K562 (cell line): Measurements from ENCODE around the gene PLD6. TPM values are rescaled to one million over a fixed set of nuclear protein-coding genes. Genes with fewer than 3 reads are reported as not detected.

Source experiments
- ATAC-seq: fragments of 200-7000 bp; cut with Tn5 transposase; 3 replicates; pipeline ENCODE4 v1.9.1; 2020; ENCODE audit warnings: moderate library complexity
- BruUV-seq: library from RNA; stranded (reverse); fragments of 400-500 nt; replicated peaks from 2 replicates; lab custom pipeline; 2021; lab: Mats Ljungman, UMichigan
- CTCF ChIA-PET: fragments of 300-600 bp; formaldehyde crosslinking; extraction: SDS; loops from one replicate; lab custom pipeline; 2021; ENCODE audit warnings: low intra/inter-chr PET ratio; lab: Yijun Ruan, JAX
- POLR2A ChIA-PET: fragments of 300-600, 350-650 bp; sonication (Branson Sonifier 250); formaldehyde crosslinking; extraction: SDS; loops from one replicate; lab custom pipeline; 2021; ENCODE audit warnings: antibody characterized with exemption, inconsistent platforms; lab: Yijun Ruan, JAX
- DNase-seq, 4 experiments: peaks; one replicate each; pipeline versions ENCODE4 v3.0.0 to v3.0.0-alpha.2; 2011 to 2018; ENCODE audit warnings: low spot score in 3 of 4, mixed read lengths in 3 of 4; ENCODE audit errors: extremely low read depth in 1 of 4
- FAIRE-seq: peaks from 2 replicates; lab custom pipeline; 2011; peaks lifted over from hg19 to GRCh38; lab: Jason Lieb, UNC
- H2AFZ ChIP-seq: 2 replicates; pipeline ENCODE4 v1.6.0; 2011; ENCODE audit warnings: low read depth, low read length, control low read depth, inconsistent platforms
- H3K27ac ChIP-seq: fragments of 200-600 bp; 3 replicates; pipeline ENCODE4 v1.8.0; 2011; ENCODE audit warnings: low read depth, mild to moderate bottlenecking, control low read depth, inconsistent platforms, low read length, moderate library complexity, mixed read lengths; ENCODE audit errors: extremely low read depth
- H3K27me3 ChIP-seq, 2 experiments: fragments of 300-600 bp in 1 of 2; 2 replicates in 1 of 2; 3 replicates in 1 of 2; pipeline versions ENCODE4 v1.6.0 to v1.8.0; 2011; ENCODE audit warnings: inconsistent platforms in 2 of 2, low read length in 2 of 2, mild to moderate bottlenecking in 1 of 2, mixed read lengths in 1 of 2, moderate library complexity in 1 of 2; ENCODE audit not compliant: control insufficient read depth in 2 of 2, insufficient read depth in 2 of 2
- H3K36me3 ChIP-seq: fragments of 300-600 bp; 3 replicates; pipeline ENCODE4 v1.8.0; 2011; ENCODE audit warnings: mild to moderate bottlenecking, low read length, inconsistent platforms; ENCODE audit not compliant: control insufficient read depth, insufficient read depth
- H3K4me1 ChIP-seq, 2 experiments: fragments of 200-600 bp in 1 of 2; replicated peaks in 1 of 2; 2 replicates in 1 of 2; 3 replicates in 1 of 2; pipeline versions ENCODE4 v1.5.1 to v1.8.0; 2011; ENCODE audit warnings: inconsistent platforms in 2 of 2, low read length in 2 of 2, mild to moderate bottlenecking in 1 of 2, mixed read lengths in 1 of 2, moderate library complexity in 1 of 2; ENCODE audit not compliant: control insufficient read depth in 2 of 2, insufficient read depth in 2 of 2
- H3K4me2 ChIP-seq: 2 replicates; pipeline ENCODE4 v1.6.1; 2011; ENCODE audit warnings: low read length, control low read depth, inconsistent platforms, mixed read lengths; ENCODE audit not compliant: insufficient read depth
- H3K4me3 ChIP-seq: fragments of 200-600 bp; sonication (generic), shearing (Covaris generic); 2 replicates; pipeline ENCODE4 v1.5.1; 2016; ENCODE audit warnings: control low read depth, inconsistent platforms
- H3K79me2 ChIP-seq: fragments of 200-600 bp; 3 replicates; pipeline ENCODE4 v1.8.0; 2011; ENCODE audit warnings: low read length, inconsistent platforms; ENCODE audit not compliant: control insufficient read depth, insufficient read depth
- H3K9ac ChIP-seq, 2 experiments: 2 replicates each; pipeline versions ENCODE4 v1.6.0 to v1.6.1; 2011; ENCODE audit warnings: low read depth in 2 of 2, low read length in 2 of 2, control low read depth in 1 of 2, inconsistent platforms in 1 of 2, mild to moderate bottlenecking in 1 of 2, mixed read lengths in 1 of 2; ENCODE audit not compliant: insufficient read depth in 1 of 2
- H3K9me1 ChIP-seq: one replicate; pipeline ENCODE4 v1.6.0; 2011; ENCODE audit warnings: inconsistent platforms, mild to moderate bottlenecking, low read length, moderate library complexity; ENCODE audit not compliant: control insufficient read depth, insufficient read depth
- H3K9me3 ChIP-seq: replicated peaks from 2 replicates; pipeline ENCODE4 v1.5.1; 2011; ENCODE audit warnings: low read depth, low read length, inconsistent platforms; ENCODE audit not compliant: control insufficient read depth, insufficient read depth
- H4K20me1 ChIP-seq: replicated peaks from 2 replicates; pipeline ENCODE4 v1.6.1; 2011; ENCODE audit warnings: low read length, inconsistent platforms, mixed read lengths; ENCODE audit not compliant: control insufficient read depth, insufficient read depth
- CHD2 ChIP-seq: IDR thresholded peaks from 2 replicates; pipeline ENCODE4 v1.6.1; 2011; ENCODE audit warnings: low read depth, low read length
- EHMT2 ChIP-seq: fragments of 450-650 bp; IDR thresholded peaks from 2 replicates; pipeline ENCODE4 v1.6.1; 2018; ENCODE audit warnings: antibody characterized with exemption
- HMBOX1 ChIP-seq: sonication (generic); IDR thresholded peaks from 2 replicates; pipeline ENCODE4 v1.6.1; 2016
- MXI1 ChIP-seq: IDR thresholded peaks from 2 replicates; pipeline ENCODE4 v1.6.1; 2011; ENCODE audit warnings: low read depth, mild to moderate bottlenecking, improper control_type of control experiment, low read length
- RB1 ChIP-seq: fragments of 450-650 bp; IDR thresholded peaks from 2 replicates; pipeline ENCODE4 v1.6.1; 2017; ENCODE audit warnings: low read depth, mild to moderate bottlenecking
- RBM34 ChIP-seq: fragments of 200-400 bp; formaldehyde crosslinking; IDR thresholded peaks from 2 replicates; pipeline ENCODE4 v1.6.1; 2018; ENCODE audit warnings: low read length, borderline replicate concordance; ENCODE audit not compliant: insufficient read depth
- SMAD4 ChIP-seq: fragments of 250-450 bp; sonication (Bioruptor Pico); conservative IDR thresholded peaks from 2 replicates; pipeline ENCODE4 v1.8.0; 2021; ENCODE audit warnings: inconsistent platforms, mild to moderate bottlenecking, moderate library complexity
- STAT5A ChIP-seq: IDR thresholded peaks from 2 replicates; pipeline ENCODE4 v1.6.1; 2012; ENCODE audit warnings: low read length, inconsistent platforms, borderline replicate concordance
- TAF9B ChIP-seq: fragments of 450-650 bp; IDR thresholded peaks from 2 replicates; pipeline ENCODE4 v1.6.1; 2018; ENCODE audit warnings: mild to moderate bottlenecking; ENCODE audit not compliant: partially characterized antibody
- ZNF23 ChIP-seq: fragments of 250-450 bp; sonication (Bioruptor Pico); IDR thresholded peaks from 2 replicates; pipeline ENCODE4 v1.4.0; 2020; ENCODE audit warnings: mild to moderate bottlenecking
- ZNF507 ChIP-seq: conservative IDR thresholded peaks from 2 replicates; pipeline ENCODE4 v1.6.1; 2017; ENCODE audit warnings: missing genetic modification characterization, missing compliant biosample characterization
- ZNF717 ChIP-seq: fragments of 250-450 bp; sonication (Bioruptor Pico); IDR thresholded peaks from 2 replicates; pipeline ENCODE4 v1.5.0; 2021
- whole genome bisulfite sequencing: fragments of 100-300 bp; shearing (Covaris generic); methylation state at CpG from one replicate; pipeline ENCODE4 v1.1.6; 2016; ENCODE audit warnings: low coverage, mixed read lengths; ENCODE audit not compliant: insufficient coverage; ENCODE audit errors: missing lambda C conversion rate; 5-methylcytosine and 5-hydroxymethylcytosine counted together
- in situ Hi-C: fragments of 300-500 bp; cut with MboI; formaldehyde crosslinking; loops from 4 replicates; pipeline ENCODE4 v1.15.0; 2018; ENCODE audit warnings: inconsistent platforms, mixed read lengths
- intact Hi-C: fragments of 100-400 bp; cut with micrococcal nuclease; formaldehyde crosslinking; loops from 2 replicates; pipeline ENCODE4 v1.14.2; 2022
- polyA plus RNA-seq, 8 experiments: library from polyadenylated mRNA; depleted of rRNA in 4 of 8; stranded (reverse) in 5 of 8; unstranded in 3 of 8; fragments of >200 nt; fragmentation: Nextera tagmentation in 2 of 8; fragmentation: Illumina TruSeq in 1 of 8; extraction: Ambion mirVana in 2 of 8; extraction: Trizol in 1 of 8; gene quantifications; 2 replicates each; pipeline versions ENCODE4 v1.2.1 to v1.2.3, GENCODE V29; 2011 to 2014; ENCODE audit warnings: inconsistent platforms in 1 of 8, missing spikeins in 1 of 8
- total RNA-seq, 7 experiments: library from RNA; depleted of rRNA in 6 of 7; stranded (reverse); fragments of >200 nt in 6 of 7; fragmentation: Illumina TruSeq in 2 of 7; extraction: Trizol in 2 of 7; gene quantifications; 2 replicates each; pipeline versions ENCODE4 v1.2.1 to v1.2.3, GENCODE V29; 2011 to 2021; ENCODE audit warnings: low replicate concordance in 1 of 7
- TF ChIP-seq, protein P1 (sequence below): fragments of 450-650 bp; IDR thresholded peaks from one replicate; pipeline ENCODE4 v1.6.1; 2018; ENCODE audit warnings: mild to moderate bottlenecking, moderate library complexity; ENCODE audit not compliant: partially characterized antibody
- TF ChIP-seq, protein P2 (sequence below), 2 experiments: fragments of 450-650 bp; IDR thresholded peaks; 2 replicates each; pipeline ENCODE4 v1.6.1; 2016; ENCODE audit warnings: mild to moderate bottlenecking in 2 of 2, borderline replicate concordance in 1 of 2, low read depth in 1 of 2, moderate library complexity in 1 of 2

PLD6 gene
- total and polyA plus RNA-seq, 9 of the 15 experiments (the other 6 are each of a cell fraction or from before 2014, with no cell fraction given) = 3.6 to 15.6 (median 10.0) TPM

- intact Hi-C loops (no loop called here), in situ Hi-C loops (no loop called here)
- Histone ChIP-seq H3K9ac (no peak overlapping the region; a peak in 1 of 4 replicates), H3K9me3 (no peaks in the 10 kb centered on the region), H3K4me2 (no peak overlapping the region), H3K4me1 (no peaks in the 10 kb centered on the region; a peak in 1 of 5 replicates), H3K27ac (no peak overlapping the region), H3K27me3 (no peaks in the 10 kb centered on the region), H3K36me3 (peaks cover 40% of the 10 kb centered on the region; the same call in 2 of the 3 replicates), H2AFZ (no peak overlapping the region), H3K4me3 (no peak overlapping the region), H3K79me2 (no peaks in the 10 kb centered on the region), H4K20me1 (no peaks in the 10 kb centered on the region), H3K9me1 (no peaks in the 10 kb centered on the region)
- ChIA-PET POLR2A (no interaction called here), CTCF (no interaction called here)
- no TSS peak for BruUV-seq
- no peak for DNase-seq
- no peak for FAIRE-seq
- 80% methylated on average over 2 of the region's 4 CpGs for WGBS
- ATAC-seq = no peak
- TF ChIP-seq ZNF23 (CRISPR knock-in tag) = no peak
- TF ChIP-seq STAT5A = no peak
- TF ChIP-seq RBM34 = no peak
- no peak for TF ChIP-seq MXI1
- TF ChIP-seq HMBOX1 = no peak
- no peak for TF ChIP-seq SMAD4 (CRISPR knock-in tag)
- no peak for TF ChIP-seq ZNF717
- no peak for TF ChIP-seq TAF9B
- TF ChIP-seq, protein P1, sequence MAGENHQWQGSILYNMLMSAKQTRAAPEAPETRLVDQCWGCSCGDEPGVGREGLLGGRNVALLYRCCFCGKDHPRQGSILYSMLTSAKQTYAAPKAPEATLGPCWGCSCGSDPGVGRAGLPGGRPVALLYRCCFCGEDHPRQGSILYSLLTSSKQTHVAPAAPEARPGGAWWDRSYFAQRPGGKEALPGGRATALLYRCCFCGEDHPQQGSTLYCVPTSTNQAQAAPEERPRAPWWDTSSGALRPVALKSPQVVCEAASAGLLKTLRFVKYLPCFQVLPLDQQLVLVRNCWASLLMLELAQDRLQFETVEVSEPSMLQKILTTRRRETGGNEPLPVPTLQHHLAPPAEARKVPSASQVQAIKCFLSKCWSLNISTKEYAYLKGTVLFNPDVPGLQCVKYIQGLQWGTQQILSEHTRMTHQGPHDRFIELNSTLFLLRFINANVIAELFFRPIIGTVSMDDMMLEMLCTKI = no peak
- TF ChIP-seq, protein P2, sequence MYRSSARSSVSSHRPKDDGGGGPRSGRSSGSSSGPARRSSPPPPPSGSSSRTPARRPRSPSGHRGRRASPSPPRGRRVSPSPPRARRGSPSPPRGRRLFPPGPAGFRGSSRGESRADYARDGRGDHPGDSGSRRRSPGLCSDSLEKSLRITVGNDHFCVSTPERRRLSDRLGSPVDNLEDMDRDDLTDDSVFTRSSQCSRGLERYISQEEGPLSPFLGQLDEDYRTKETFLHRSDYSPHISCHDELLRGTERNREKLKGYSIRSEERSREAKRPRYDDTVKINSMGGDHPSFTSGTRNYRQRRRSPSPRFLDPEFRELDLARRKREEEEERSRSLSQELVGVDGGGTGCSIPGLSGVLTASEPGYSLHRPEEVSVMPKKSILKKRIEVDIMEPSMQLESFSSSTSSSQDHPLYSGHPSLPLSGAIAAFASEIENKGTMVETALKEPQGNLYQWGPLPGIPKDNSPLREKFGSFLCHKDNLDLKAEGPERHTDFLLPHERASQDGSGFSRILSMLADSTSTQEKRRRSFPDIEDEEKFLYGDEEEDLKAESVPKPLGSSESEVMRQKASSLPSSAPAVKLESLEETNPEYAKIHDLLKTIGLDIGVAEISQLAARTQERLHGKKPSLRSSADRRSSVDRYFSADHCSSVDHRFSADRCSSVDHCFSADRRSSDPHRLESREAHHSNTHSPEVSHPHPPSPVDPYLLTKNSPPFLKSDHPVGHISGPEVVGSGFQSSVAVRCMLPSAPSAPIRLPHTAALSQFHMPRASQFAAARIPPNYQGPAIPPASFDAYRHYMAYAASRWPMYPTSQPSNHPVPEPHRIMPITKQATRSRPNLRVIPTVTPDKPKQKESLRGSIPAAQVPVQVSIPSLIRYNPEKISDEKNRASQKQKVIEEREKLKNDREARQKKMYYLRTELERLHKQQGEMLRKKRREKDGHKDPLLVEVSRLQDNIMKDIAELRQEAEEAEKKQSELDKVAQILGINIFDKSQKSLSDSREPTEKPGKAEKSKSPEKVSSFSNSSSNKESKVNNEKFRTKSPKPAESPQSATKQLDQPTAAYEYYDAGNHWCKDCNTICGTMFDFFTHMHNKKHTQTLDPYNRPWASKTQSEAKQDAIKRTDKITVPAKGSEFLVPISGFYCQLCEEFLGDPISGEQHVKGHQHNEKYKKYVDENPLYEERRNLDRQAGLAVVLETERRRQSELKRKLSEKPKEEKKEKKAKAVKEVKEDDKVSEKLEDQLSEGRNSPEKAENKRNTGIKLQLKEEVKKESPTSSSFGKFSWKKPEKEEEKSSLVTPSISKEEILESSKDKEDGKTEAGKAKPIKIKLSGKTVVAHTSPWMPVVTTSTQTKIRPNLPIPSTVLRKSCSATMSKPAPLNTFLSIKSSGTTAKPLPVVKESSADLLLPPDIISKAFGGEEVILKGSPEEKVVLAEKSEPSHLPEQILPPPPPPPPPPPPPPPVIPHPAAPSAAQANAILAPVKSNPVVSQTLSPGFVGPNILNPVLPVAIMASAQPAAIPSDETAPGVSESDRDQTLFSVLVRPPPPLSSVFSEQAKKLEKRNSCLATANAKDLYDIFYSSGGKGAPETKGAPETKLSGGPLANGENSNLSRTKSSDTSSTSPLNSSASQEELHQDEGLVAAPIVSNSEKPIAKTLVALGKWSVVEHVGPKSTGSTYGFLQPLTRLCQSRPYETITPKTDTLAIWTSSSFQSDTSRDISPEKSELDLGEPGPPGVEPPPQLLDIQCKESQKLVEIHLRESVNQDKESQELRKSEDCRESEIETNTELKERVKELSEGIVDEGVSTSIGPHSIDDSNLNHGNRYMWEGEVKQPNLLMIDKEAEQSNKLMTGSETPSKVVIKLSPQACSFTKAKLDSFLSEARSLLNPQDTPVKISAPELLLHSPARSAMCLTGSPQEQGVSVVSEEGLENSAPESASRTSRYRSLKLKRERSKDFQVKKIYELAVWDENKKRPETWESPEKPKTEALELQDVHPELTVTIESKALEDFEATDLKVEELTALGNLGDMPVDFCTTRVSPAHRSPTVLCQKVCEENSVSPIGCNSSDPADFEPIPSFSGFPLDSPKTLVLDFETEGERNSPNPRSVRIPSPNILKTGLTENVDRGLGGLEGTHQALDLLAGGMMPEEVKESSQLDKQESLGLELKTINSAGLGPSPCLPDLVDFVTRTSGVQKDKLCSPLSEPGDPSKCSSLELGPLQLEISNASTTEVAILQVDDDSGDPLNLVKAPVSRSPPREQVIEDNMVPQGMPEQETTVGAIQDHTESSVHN (IDR thresholded peaks at IDR 0.05; ENCODE audit: borderline replicate concordance in 1 of 2, low read depth in 1 of 2) = no peak
- no peak for TF ChIP-seq CHD2
- TF ChIP-seq RB1 = no peak
- TF ChIP-seq ZNF507 = no peak
- TF ChIP-seq EHMT2 = no peak
These were observed 50.0 kb downstream of the PLD6 start for GRCh38 chr17:17156107-17156506.
